GM10266 (cell line): ENCODE results near the gene MAP4K2.

ENCODE experiments used
- DNase-seq: peaks from one replicate; pipeline ENCODE4 v3.0.0; 2012; ENCODE audit errors: extremely low spot score
- CTCF ChIP-seq: IDR thresholded peaks from 2 replicates; pipeline ENCODE4 v1.5.1; 2012; ENCODE audit warnings: mild to moderate bottlenecking, low read depth; ENCODE audit not compliant: control insufficient read depth, insufficient read depth; ENCODE audit errors: missing control alignments

The MAP4K2 gene

GRCh38 chr11:64753380-64754123, 49.5 kb downstream of the MAP4K2 start:
- DNase-seq: no peak

GRCh38 chr11:64753019-64753379, 50.0 kb downstream of the MAP4K2 start:
- DNase-seq: no peak
- TF ChIP-seq CTCF: no peak

More at GRCh38 chr11:64753380-64754123, 49.5 kb downstream of the MAP4K2 start:
- no peak for TF ChIP-seq CTCF

GRCh38 chr11:64752175-64752970, 50.6 kb downstream of the MAP4K2 start:
- TF ChIP-seq CTCF: no peak
- DNase-seq: no peak

GRCh38 chr11:64751580-64751979, 51.4 kb downstream of the MAP4K2 start:
- TF ChIP-seq CTCF: no peak
- no peak for DNase-seq

GRCh38 chr11:64751136-64751535, 51.9 kb downstream of the MAP4K2 start:
- DNase-seq: no peak
- no peak for TF ChIP-seq CTCF

- no peak for DNase-seq
- no peak for TF ChIP-seq CTCF
These were observed 52.5 kb downstream of the MAP4K2 start for GRCh38 chr11:64750361-64751054.

GRCh38 chr11:64747961-64748665, 54.9 kb downstream of the MAP4K2 start:
- no peak for TF ChIP-seq CTCF
- no peak for DNase-seq
